HG03565 (cell line): ENCODE measurements around the gene WHRN.

Experiments
- ATAC-seq: cut with Tn5 transposase; IDR thresholded peaks from one replicate; pipeline ENCODE4 v1.9.1; 2021; ENCODE audit warnings: mild to moderate bottlenecking, moderate library complexity; ENCODE audit not compliant: unreplicated experiment

The WHRN gene

DNA sequence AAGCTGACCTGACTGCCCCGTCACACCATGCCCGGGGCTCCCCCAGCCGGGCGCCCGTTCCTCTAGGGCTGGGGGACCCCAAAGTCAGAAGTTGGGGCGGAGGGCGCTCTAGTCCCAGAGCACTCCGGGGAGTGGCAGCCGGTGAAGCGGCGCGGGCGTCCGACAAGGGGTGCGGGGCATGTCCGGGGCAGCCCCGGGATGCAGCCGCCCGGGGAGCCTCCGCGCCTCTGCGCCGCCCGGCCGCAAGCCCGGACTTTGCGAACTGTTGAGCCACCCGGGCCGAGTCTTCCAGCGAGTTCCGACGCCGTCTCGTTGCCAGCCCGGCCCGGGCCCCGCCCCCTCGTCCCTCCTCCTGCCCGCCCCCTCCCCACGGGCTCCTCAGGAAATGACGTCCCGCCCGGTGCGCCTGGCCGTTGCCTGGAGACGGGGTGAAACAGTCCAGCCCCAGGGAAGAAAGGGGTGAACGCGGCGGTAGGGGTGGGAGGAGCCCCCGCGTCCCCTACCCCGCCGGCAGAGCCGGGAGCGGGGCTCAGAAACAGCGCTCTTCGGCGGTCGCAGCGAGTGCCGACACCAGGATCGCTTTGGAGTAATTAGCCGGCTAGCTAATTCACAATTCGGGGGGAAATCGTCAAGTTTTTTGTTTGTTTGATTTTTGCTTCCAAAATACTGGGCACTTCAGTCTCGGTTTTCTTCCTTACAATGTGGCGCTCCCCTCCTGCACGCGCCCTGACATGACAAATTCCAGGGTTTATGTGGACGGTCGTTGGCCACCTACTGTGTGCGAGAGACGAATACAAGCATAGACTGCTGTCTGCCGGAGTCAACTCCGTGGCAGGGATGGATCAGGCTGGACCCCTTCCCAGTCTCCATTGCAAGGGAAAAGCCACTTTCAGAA, at the start of gene WHRN:
Gene WHRN (minus strand): TSS at position 287 of the 895 bp plus-strand sequence. CDS start 672 bp downstream, outside the sequence.
- ATAC-seq, result peak; percentile 45

DNA sequence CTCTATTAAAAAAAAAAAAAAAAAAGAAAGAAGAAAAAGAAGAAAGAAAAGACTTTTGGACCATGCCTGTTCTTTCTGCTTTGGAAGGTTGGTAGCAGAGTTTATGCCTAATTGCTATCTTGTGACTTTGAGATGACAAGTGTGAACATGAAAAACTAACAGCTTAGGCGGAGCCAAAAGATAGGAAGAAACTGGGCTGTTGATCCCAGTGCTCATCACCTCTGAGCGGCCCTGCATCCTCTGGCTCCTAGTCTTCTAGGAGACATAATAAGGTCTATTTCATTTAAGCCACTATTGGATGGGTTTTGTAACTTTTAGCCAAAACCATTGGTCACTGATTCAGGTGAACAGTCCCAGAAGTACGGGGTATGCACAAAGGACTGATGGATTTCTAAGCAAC, 47.9 kb upstream of the WHRN start:
- no peak for ATAC-seq

DNA sequence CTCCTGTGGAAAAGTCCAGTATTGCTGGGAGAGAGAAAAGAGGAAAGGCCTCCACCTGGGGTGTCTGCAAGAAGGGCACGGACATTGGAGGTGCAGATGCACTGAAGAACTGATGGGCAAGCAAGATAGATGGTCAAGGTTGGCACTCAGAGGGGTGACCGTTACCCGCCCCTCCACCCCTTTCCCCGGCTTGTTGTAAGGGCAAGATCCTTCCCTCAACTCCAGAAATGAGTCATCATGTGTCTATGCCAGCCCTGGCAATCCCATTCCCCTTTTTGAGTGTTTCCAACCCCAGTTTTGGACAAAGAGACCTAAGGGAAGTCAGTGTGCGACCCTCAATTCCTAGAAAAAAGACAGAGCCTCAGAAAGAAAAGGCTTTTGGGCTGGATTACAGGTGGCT, 47.4 kb upstream of the WHRN start:
- ATAC-seq, result no peak

DNA sequence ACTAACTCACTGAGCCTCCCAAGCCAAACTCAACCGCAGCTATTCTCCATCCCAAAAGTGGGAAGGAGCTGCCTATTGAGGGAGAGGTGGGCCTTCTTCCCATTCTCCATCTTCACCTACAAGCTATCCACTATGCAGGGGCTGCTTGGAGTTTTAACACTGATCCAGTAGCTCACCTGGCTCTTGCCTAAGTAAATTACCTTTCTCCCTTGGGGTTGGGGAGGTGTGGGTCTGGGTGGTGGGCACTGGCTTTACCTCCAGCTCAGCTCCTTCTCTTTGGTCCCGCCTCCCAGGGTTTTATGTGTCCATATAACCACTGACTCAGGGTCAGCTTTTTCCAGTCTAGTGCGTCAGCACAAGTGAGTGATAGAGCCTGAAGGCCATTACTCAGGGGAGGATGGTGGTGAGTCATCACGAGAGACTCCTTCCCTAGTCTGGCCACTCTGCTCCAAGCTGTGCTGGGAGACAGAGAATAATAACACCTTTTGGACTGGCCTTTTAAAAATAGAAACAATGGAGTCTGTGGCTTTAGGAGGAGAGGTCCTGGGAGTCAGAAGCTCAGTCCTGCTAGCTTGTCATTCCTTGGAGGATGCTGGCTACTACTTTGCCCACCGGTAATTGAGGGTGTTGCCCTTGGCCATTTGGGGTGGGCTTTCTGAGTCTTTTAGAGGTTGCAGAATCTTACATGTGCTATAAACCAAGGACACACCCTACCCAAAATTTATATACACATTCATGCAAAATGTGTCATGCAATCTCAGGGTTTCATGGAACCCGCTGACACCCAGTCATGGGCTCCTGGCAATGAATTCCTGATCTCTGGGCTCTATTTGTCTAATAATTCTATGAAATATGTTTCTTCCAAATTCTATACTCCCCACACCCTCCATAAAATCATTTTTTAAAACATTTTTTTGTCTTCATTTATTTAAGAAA, 46.7 kb upstream of the WHRN start:
- no peak for ATAC-seq

DNA sequence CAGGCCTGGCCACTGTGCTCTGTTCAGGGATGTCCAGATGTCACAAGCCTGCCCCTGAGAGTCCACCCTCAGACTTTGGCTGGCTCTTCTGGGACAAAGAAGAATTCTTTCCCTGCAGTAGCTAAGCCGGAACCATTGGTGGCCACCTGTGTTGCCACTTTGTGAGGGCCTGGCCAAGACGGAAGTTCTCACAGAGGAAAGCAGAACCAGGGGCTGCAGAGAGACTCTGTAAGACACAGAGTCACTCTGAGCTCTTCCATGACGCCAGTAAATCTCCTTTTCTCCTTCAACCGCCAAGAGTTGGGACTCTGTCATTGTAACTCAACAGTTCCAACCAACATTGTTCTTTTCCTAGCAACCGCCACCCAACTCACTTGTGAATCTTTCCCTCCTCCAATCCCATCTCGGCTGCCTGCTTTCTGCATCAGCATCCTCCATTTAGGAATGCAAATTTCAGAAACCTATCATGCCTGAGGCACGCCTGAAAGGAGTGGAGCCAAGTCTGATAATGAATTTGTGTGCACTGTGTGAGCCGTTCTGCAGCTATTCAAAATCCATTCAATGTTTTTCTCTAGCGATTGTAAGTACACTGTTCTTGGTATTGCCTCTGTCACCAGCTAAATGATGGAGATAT, 44.5 kb upstream of the WHRN start:
- ATAC-seq, result no peak

DNA sequence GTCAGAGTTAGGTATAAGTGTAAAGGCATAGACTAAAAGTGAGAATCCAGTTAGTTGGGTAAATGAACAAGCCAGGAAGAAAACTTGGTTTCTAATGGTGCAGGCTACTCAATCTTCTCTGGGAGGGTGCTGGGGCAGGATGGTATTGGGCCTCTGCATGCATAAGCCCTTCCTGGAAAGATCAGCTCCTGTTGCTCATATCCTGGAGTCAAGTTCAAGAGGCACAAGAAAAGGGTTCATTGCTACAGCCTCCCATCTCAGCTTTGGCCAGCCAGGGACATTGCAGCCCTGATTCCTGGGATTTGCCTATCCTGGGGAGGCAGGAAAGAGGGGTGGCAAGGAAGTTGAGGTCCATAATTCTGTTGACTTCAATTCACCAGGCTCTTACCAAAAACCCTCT, 41.6 kb upstream of the WHRN start:
- no peak for ATAC-seq

DNA sequence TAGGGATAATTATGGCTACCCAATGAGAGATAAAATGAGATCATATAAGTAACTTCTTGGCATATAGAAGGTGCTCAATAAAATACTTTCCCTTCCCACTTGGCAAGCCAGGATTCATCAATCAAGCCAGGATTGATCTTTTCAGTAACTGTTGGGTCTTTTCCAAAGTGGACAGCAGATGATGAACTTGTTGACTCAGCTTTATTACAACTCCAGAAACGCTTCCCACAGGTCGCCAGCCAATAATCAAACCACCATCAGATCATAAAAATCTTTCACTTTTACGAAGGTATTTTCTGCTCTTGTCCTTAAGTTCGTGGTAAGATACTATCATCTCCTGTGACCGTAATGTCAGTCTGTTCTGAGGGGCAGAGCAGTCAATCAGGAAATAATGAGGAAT, 39.8 kb upstream of the WHRN start:
- ATAC-seq, result no peak

DNA sequence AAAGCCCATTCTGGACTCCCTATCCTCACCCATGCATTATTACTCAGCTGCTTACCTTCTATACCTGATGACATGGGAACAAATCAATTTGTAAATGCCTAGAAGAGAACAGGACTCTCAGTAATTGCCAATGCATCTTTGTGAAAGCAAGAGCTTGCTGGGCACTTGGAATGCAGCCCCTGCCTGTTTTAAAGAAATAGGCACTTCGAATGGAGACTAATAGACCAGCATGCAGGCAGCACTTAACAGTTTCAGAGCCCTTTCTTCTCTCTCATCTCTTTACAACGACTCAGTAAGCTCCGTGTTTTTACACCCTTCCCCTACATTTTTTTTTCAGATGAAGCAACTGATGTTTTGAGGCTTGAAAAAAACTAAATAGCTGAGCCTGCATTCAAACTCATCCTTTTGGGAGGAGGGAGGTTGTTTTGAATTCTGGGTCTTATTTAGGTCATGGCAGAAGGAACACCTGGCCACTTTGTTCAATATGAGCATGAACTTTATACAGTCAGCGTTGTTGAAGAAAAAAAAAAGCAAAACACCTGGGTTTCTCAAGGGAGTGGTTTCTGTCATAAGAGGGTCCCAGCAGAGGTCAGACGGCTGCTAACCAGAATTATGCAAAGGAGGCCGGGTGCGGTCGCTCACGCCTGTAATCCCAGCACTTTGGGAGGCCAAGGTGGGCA, 34.6 kb upstream of the WHRN start:
- ATAC-seq, result no peak

DNA sequence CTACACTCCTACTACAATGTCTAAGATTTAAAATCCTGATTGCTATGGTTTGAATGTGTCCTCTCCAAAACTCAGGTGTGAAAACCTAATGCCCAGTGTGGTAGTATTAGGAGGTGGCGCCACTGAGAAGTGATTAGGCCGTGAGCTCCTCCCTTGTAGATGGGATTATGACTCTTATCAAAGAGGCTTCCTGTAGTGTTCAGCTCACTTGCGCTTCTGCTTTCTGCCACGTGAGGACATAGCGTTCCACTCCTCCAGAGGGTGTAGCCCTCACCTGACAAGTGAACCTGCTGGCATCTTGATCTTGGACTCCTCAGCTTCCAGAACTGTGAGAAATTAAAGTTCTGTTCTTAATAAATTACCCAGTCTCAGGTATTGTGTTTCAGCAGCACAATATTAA, 33.0 kb upstream of the WHRN start:
- ATAC-seq, result no peak

DNA sequence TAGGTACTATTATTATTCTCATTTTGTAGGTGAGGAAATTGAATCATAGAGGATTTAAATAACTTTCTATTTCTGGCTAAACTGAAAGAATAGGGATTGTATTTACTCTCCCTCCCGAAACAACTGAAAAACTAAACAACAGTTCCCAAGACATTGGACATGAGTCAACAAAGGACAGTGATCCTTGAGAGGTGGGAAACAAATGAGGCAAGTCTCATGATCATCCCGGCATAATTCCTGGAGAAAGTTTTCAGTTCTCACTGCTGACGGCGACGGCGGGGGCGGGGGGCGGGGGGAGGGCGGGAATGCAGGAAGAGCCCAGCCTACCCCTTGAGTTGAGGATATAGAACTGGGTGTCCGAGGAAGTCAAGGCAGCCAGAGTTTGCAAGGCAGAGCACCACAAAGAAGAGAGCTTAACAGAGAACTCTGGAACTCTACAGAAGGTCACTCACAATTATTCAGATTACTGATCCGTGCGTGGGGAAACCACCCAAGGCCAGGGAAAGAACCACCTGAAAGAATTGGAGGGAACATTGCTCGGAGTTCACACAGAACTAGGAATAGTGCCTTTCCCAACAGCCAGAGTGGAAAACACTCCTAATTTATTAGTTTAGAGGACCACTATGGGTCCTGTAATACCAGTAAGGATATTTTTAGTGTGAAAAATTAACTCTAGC, 27.4 kb upstream of the WHRN start:
- ATAC-seq, result no peak

DNA sequence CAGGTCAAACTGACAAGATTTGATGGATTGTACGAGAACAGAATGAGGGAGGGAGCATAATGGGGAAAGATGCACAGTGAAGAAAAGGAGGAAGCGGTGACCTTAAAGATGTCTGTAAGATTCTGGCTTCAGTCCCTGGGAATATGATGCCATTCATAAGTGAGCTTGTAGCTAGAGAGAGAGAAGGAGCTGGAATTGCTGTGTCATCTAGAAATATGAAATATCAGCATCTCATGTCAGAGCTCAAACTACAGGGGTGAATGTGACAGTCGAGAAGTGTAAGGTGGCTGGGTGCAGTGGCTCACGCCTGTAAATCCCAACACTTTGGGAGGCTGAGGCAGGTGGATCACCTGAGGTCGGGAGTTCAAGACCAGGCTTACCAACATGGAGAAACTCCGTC, 24.0 kb upstream of the WHRN start:
- no peak for ATAC-seq

DNA sequence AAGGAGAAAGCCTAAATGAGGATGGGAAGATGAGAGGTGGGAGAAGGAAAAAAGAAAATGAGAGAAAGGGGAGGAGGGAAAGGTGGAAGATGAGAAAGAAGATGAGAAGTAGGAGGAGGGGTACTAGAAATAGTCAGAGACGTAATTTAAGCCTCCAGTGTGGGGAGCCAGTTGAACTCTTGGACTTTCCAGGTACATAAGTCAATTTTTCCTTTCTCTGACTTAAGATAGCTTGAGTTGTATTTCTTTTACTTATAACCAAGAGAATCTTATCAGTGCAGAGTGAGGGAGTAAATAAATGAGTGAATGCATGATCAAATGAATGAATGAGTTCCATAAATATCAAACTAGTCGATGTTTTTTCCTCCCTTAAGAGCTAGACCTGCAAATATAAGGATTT, 21.5 kb upstream of the WHRN start:
- no peak for ATAC-seq

DNA sequence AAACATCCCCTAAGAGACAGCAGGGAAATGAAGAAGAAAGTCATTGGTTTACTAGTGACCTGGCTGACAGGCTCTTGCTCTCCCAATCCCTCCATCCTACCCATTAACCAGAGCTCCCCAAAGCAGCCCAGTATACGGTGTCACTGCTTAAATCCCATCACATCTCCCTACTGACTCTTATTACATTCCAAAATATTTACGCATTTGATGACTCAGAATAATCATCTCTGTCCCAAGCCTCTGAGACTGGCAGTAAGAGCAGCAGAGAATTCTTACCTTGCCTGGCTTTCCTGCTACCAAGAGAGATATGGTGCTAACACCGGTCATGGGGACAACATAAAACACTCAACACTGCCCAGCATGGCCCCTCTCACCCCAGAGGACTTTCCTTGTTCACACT, 20.2 kb upstream of the WHRN start:
- no peak for ATAC-seq

DNA sequence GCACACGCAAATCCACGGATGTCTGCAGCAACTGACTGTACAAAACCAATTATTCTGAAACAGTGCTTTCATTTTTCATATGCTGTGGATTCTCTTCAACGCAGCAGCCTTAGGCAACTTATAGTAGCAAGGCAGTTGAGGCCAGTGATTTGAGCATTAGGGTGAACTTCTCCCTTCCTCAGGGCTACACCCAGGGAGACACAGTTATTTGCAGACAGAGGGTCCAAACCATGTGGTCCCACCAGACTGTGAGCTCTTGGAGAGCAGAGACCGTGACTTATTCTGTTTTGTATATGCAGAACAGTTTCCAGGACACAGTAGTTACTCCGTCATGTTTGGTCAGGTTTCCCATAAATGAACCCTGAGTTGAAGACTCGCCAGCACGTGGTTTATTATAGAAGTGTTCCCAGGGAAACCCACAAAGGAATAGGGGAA, 19.0 kb upstream of the WHRN start:
- no peak for ATAC-seq

DNA sequence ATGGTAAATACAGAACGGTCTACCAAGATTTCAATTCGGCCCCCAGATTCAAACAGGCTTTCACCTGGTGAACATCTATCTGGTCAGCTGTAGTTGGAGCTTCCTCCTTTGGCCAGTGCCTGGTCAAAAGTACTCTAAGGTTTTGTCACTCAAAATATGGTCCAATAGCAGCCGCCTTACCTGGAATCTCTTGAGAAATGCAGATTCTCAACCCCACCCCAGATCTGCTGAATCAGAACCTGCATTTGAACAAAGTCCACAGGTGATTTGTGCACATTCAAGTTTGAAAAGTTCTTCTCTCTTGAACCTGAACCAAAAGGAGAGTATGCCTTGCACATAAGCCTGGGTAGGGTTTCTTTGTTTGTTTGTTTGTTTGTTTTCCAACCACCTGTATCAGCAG, 17.6 kb upstream of the WHRN start:
- no peak for ATAC-seq

DNA sequence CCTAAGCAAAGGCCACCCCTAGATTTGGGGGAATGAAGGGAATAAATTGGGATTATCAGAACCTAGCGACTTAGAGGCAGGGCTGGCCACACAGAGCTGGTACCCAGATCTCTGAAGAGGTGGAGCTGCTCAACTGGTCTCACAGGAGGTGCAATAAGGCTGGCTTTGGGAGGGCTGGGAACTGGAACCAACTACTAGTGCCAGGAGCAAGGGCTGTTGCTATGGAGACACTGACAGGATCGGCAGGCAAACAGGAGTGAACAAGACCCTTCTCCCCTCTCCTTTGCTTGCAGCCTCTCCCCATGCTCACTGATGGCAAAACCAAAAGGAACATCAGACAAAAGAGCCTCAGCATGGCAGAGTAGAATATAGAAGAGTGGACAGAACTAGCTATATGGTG, 17.0 kb upstream of the WHRN start:
- no peak for ATAC-seq

DNA sequence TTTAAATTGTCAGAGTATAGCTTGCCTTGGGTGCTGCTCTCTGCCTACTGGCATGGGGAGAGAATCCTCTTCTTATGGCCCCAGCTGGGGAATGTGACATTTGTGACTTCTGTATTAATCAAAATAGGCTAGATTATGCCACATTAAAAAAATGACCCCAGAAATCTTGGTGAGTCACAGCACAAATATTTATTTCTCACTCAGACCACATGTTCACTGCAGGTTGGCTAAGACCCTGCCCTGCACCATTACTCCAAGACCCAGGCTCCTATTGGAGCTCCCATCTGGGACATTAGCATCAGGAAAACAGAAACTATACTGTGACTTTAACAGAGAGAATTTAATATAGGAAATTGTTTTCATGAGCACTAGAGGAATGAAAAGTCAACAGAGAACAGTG, 16.6 kb upstream of the WHRN start:
- ATAC-seq, result no peak

DNA sequence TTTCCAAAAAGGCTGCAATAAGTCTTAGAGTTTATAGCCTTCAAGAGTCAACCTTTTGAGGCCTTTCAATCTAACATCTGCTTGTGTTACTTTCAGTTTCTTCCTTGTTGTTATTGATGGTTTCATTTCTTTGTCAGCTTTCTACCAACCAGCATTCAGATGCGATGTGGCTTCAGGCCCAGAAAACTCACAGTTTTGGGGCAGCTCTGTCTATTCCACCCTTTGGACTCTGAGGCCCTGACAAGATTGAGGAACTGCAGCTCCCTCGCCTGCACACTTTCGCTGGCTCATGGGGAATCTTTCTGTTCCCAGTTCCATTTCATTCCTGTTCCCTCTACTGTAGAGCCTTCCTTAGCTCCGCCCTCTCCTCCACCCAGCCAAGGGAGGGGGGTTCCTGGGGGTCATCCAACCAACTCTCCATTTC, 13.3 kb upstream of the WHRN start:
- no peak for ATAC-seq

DNA sequence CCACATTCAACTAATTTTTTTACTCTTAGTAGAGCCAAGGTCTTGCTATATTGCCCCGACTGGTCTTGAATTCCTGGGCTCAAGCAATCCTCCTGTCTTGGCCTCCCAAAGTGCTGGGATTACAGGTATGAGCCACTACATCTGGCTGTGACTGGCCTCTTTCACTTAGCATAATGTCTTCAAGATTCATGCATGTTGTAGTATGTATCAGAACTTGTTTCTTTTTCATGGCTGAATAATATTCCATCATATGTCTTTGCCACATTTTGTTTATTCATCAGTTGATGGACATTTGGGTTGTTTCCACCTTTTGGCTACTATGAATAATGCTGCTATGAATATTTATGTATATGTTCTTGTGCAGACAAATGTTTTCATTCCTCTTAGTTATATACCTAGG, 12.8 kb upstream of the WHRN start:
- no peak for ATAC-seq

DNA sequence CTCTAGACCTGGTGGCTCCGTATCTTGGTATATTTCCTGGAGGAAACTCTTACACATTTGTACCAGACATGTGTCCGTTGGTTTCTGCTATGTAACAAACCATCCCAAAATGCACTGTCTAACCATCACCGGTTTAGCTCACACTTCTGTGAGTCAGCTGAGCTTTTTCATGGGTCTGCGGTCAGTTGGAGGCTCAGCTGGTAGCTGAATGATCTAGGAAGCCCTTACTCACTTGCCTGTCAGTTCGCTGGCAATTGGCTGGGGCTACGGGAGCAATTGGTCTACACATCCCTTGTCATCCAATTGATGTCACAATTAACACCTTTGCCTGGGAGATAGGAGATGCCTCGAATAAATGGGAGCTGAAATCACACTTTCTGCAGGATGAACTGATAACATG, 11.6 kb upstream of the WHRN start:
- ATAC-seq, result no peak
